ENCODE results near the gene BIRC6. TPM values are rescaled to one million over a fixed set of nuclear protein-coding genes. Genes with fewer than 3 reads are reported as not detected.

BIRC6 gene
- total and polyA plus RNA-seq, 2 of the 4 experiments (the other 2 are of a cell fraction) = 26.5 to 316 TPM

DNA sequence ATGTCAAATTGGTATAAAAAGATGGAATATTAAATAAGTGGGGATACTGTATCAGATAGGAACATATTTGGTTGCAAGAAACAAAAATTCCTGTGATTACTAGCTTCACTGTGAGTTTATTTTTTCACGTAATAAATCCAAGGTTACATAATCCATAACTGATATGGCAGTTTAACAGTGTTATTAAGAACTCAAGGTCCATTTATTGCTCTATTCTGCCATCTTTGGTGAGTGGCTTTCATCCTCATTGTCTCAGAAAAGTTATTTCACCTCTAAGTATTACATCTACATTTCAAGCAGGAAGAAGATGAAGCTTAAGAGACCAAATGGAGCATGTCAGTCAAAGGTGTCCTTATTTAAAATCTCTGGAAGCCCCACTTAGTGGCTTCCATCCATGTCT is 41.9 kb upstream of the BIRC6 start:
- H3K23ac ChIP-seq (ENCODE audit: low read depth, low read length) = no peak overlapping the region
- no peak overlapping the region for H3K4me2 ChIP-seq (ENCODE audit: low read depth, low read length)
- ChIA-PET CTCF (no interaction called here), POLR2A (ENCODE audit: unreplicated experiment) (no interaction called here)
- H2BK15ac ChIP-seq (ENCODE audit: low read depth, low read length) = no peak overlapping the region
- no peaks in the 10 kb centered on the region for H4K20me1 ChIP-seq (ENCODE audit: insufficient read depth, low read length)
- no CpG with 5 or more reads among the region's 1 CpG for WGBS, 2 experiments (ENCODE audit: extremely low coverage in 2 of 2, insufficient read length in 1 of 2)
- H4K8ac ChIP-seq (ENCODE audit: low read depth in 2 of 2, low read length in 2 of 2) = no peak overlapping the region
- ATAC-seq (ENCODE audit: low read depth) (no peak), DNase-seq (no peak)
- no peak overlapping the region for H3K4me3 ChIP-seq (ENCODE audit: insufficient read depth, low read depth, low read length)
- no peak overlapping the region for H3K27ac ChIP-seq (ENCODE audit: insufficient read depth, low read length)
- H2AK9ac ChIP-seq (replicated peaks; ENCODE audit: low read depth, low read length, poor library complexity) = no peak overlapping the region
- H3K9me1 ChIP-seq (ENCODE audit: insufficient read depth, low read length) = no peaks in the 10 kb centered on the region
- H2BK5ac ChIP-seq (ENCODE audit: low read depth, low read length, poor library complexity, severe bottlenecking) = no peak overlapping the region
- H3K14ac ChIP-seq (replicated peaks; ENCODE audit: low read depth, low read length) = no peak overlapping the region
- H2AK5ac ChIP-seq (ENCODE audit: low read depth, low read length) = no peak overlapping the region
- no peak overlapping the region for H3K18ac ChIP-seq (ENCODE audit: low read depth, low read length)
- no peak overlapping the region for H2AFZ ChIP-seq (replicated peaks; ENCODE audit: low read length, poor library complexity)
- in situ Hi-C loops (cut with MboI; ENCODE audit: low sequenced_read_pairs) (no loop called here), intact Hi-C loops (cut with micrococcal nuclease) (no loop called here), dilution Hi-C loops (cut with HindIII; ENCODE audit: low sequenced_read_pairs, unreplicated experiment) (no loop called here)
- no peaks in the 10 kb centered on the region for H3K9me3 ChIP-seq (ENCODE audit: control insufficient read depth, insufficient read depth, low read length)
- no peak overlapping the region for H3K9ac ChIP-seq (ENCODE audit: low read depth, low read length)
- H4K5ac ChIP-seq (ENCODE audit: low read depth, low read length) = no peak overlapping the region
- no TSS peak for BruUV-seq (replicated peaks)
- no peaks in the 10 kb centered on the region for H3K79me1 ChIP-seq (ENCODE audit: low read depth in 1 of 2, low read length in 2 of 2)
- H4K91ac ChIP-seq (ENCODE audit: insufficient read depth, low read depth, low read length) = no peak overlapping the region
- no peak overlapping the region for H3K4ac ChIP-seq (ENCODE audit: low read depth, low read length)
- no peak overlapping the region for H2BK20ac ChIP-seq (ENCODE audit: low read depth, low read length)
- TF ChIP-seq, protein P1, sequence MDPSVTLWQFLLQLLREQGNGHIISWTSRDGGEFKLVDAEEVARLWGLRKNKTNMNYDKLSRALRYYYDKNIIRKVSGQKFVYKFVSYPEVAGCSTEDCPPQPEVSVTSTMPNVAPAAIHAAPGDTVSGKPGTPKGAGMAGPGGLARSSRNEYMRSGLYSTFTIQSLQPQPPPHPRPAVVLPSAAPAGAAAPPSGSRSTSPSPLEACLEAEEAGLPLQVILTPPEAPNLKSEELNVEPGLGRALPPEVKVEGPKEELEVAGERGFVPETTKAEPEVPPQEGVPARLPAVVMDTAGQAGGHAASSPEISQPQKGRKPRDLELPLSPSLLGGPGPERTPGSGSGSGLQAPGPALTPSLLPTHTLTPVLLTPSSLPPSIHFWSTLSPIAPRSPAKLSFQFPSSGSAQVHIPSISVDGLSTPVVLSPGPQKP (IDR thresholded peaks at IDR 0.05; ENCODE audit: borderline replicate concordance, low read depth, low read length) = no peak
- TF ChIP-seq BHLHE40 (IDR thresholded peaks at IDR 0.05; ENCODE audit: low read depth, low read length) = no peak
- no peak for TF ChIP-seq MAZ (IDR thresholded peaks at IDR 0.05; ENCODE audit: borderline replicate concordance, low read depth, low read length)
- TF ChIP-seq, protein P2, sequence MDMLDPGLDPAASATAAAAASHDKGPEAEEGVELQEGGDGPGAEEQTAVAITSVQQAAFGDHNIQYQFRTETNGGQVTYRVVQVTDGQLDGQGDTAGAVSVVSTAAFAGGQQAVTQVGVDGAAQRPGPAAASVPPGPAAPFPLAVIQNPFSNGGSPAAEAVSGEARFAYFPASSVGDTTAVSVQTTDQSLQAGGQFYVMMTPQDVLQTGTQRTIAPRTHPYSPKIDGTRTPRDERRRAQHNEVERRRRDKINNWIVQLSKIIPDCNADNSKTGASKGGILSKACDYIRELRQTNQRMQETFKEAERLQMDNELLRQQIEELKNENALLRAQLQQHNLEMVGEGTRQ (IDR thresholded peaks at IDR 0.05; ENCODE audit: low read depth, low read length) = no peak
- no peak for TF ChIP-seq SMC3 (IDR thresholded peaks at IDR 0.05; ENCODE audit: low read depth, low read length)
- TF ChIP-seq RFX5 (IDR thresholded peaks at IDR 0.05; ENCODE audit: low read depth, low read length) = no peak
- no peak for TF ChIP-seq CEBPB (IDR thresholded peaks at IDR 0.05; ENCODE audit: low read depth, low read length)
- TF ChIP-seq, protein P3, sequence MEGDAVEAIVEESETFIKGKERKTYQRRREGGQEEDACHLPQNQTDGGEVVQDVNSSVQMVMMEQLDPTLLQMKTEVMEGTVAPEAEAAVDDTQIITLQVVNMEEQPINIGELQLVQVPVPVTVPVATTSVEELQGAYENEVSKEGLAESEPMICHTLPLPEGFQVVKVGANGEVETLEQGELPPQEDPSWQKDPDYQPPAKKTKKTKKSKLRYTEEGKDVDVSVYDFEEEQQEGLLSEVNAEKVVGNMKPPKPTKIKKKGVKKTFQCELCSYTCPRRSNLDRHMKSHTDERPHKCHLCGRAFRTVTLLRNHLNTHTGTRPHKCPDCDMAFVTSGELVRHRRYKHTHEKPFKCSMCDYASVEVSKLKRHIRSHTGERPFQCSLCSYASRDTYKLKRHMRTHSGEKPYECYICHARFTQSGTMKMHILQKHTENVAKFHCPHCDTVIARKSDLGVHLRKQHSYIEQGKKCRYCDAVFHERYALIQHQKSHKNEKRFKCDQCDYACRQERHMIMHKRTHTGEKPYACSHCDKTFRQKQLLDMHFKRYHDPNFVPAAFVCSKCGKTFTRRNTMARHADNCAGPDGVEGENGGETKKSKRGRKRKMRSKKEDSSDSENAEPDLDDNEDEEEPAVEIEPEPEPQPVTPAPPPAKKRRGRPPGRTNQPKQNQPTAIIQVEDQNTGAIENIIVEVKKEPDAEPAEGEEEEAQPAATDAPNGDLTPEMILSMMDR (conservative IDR thresholded peaks at IDR 0.05; ENCODE audit: low read depth, low read length) = no peak
- TF ChIP-seq RCOR1 (IDR thresholded peaks at IDR 0.05; ENCODE audit: insufficient replicate concordance, low read length) = no peak
- TF ChIP-seq NFE2L2 (IDR thresholded peaks at IDR 0.05; ENCODE audit: low read depth, low read length) = no peak
- no peak for TF ChIP-seq RAD21 (IDR thresholded peaks at IDR 0.05; ENCODE audit: low read length)
- no peak for TF ChIP-seq MAFK (IDR thresholded peaks at IDR 0.05; ENCODE audit: low read depth, low read length)
- H3K36me3 ChIP-seq (ENCODE audit: control insufficient read depth, insufficient read depth, low read length) = peaks cover 3% of the 10 kb centered on the region; the same call in 1 of the 2 replicates
- no peaks in the 10 kb centered on the region for H3K27me3 ChIP-seq (ENCODE audit: control insufficient read depth, insufficient read depth, low read length)
- H3K56ac ChIP-seq (ENCODE audit: extremely low read depth, insufficient read depth, low read length) = no peak overlapping the region
- H3K4me1 ChIP-seq (ENCODE audit: control insufficient read depth, insufficient read depth, low read length) = no peaks in the 10 kb centered on the region
- no peak overlapping the region for H2BK120ac ChIP-seq (ENCODE audit: low read depth, low read length)
